ENCODE measurements around the gene LAMA3. TPM values are rescaled to one million over a fixed set of nuclear protein-coding genes. Genes with fewer than 3 reads are reported as not detected.
A peak's percentile ranks its signal among the peaks of the same experiment; 100 is the strongest.

Gene LAMA3
- total RNA-seq, 1 donor from 2014 or later: not detected

- no peaks in the 10 kb centered on the region for H3K36me3 Mint-ChIP-seq (ENCODE audit: low read depth)
- intact Hi-C loops (cut with micrococcal nuclease): loop anchor here (1.0 kb wide), 1 partner anchor 155 kb away; no protein-coding TSS in a partner anchor
- no peaks in the 10 kb centered on the region for H3K9me3 Mint-ChIP-seq
These were observed 274.4 kb downstream of the LAMA3 start for GRCh38 chr18:23963443-23964165.

GRCh38 chr18:23964282-23965238, 275.3 kb downstream of the LAMA3 start:
- H3K27me3 Mint-ChIP-seq: peaks cover 19% of the 10 kb centered on the region
- peak overlapping the region; percentile 66 for H3K27ac Mint-ChIP-seq
- intact Hi-C loops (cut with micrococcal nuclease): loop anchor here (1.0 kb wide), 1 partner anchor 154 kb away; no protein-coding TSS in a partner anchor
- H3K4me1 Mint-ChIP-seq: peaks cover 28% of the 10 kb centered on the region
- peak overlapping the region; percentile 25 for H3K4me3 Mint-ChIP-seq
- H3K9me3 Mint-ChIP-seq: no peaks in the 10 kb centered on the region
- H3K36me3 Mint-ChIP-seq (ENCODE audit: low read depth): no peaks in the 10 kb centered on the region
- peak; percentile 77 for DNase-seq

More at GRCh38 chr18:23963443-23964165, 274.4 kb downstream of the LAMA3 start:
- Mint-ChIP-seq H3K4me1 (peaks cover 30% of the 10 kb centered on the region), H3K4me3 (no peak overlapping the region), H3K27ac (no peak overlapping the region), H3K27me3 (peaks cover 23% of the 10 kb centered on the region)
- DNase-seq: no peak

- Mint-ChIP-seq H3K4me1 (peaks cover 41% of the 10 kb centered on the region), H3K4me3 (peak overlapping the region; percentile 9), H3K36me3 (ENCODE audit: low read depth) (no peaks in the 10 kb centered on the region), H3K27ac (peak overlapping the region; percentile 0), H3K9me3 (no peaks in the 10 kb centered on the region), H3K27me3 (peaks cover 12% of the 10 kb centered on the region)
- intact Hi-C loops (cut with micrococcal nuclease): no loop called here
- no peak for DNase-seq
These were observed 277.7 kb downstream of the LAMA3 start for GRCh38 chr18:23966909-23967308.

GRCh38 chr18:23967321-23968089, 278.3 kb downstream of the LAMA3 start:
- intact Hi-C loops (cut with micrococcal nuclease): no loop called here
- peak; percentile 67 for DNase-seq
- Mint-ChIP-seq H3K4me3 (no peak overlapping the region), H3K27me3 (peaks cover 12% of the 10 kb centered on the region), H3K9me3 (no peaks in the 10 kb centered on the region), H3K27ac (peak overlapping the region; percentile 34), H3K36me3 (ENCODE audit: low read depth) (no peaks in the 10 kb centered on the region), H3K4me1 (peaks cover 44% of the 10 kb centered on the region)

GRCh38 chr18:23968638-23969604, 279.7 kb downstream of the LAMA3 start:
- Mint-ChIP-seq H3K4me3 (no peak overlapping the region), H3K27ac (no peak overlapping the region), H3K27me3 (peaks cover 10% of the 10 kb centered on the region), H3K36me3 (ENCODE audit: low read depth) (no peaks in the 10 kb centered on the region), H3K4me1 (peaks cover 46% of the 10 kb centered on the region), H3K9me3 (no peaks in the 10 kb centered on the region)
- intact Hi-C loops (cut with micrococcal nuclease): no loop called here
- DNase-seq: no peak

GRCh38 chr18:23969664-23970063, 280.4 kb downstream of the LAMA3 start:
- H3K4me3 Mint-ChIP-seq: no peak overlapping the region
- H3K36me3 Mint-ChIP-seq (ENCODE audit: low read depth): no peaks in the 10 kb centered on the region
- H3K27me3 Mint-ChIP-seq: peaks cover 11% of the 10 kb centered on the region
- no peak for DNase-seq
- intact Hi-C loops (cut with micrococcal nuclease): loop anchor here (2.0 to 5.0 kb wide), 2 partner anchors 27 to 108 kb away; no protein-coding TSS in a partner anchor
- H3K9me3 Mint-ChIP-seq: no peaks in the 10 kb centered on the region
- H3K27ac Mint-ChIP-seq: no peak overlapping the region
- H3K4me1 Mint-ChIP-seq: peaks cover 41% of the 10 kb centered on the region

GRCh38 chr18:23970161-23971096, 281.2 kb downstream of the LAMA3 start:
- peak; percentile 77 for DNase-seq
- H3K27me3 Mint-ChIP-seq: peaks cover 13% of the 10 kb centered on the region
- intact Hi-C loops (cut with micrococcal nuclease): loop anchor here (2.0 to 5.0 kb wide), 2 partner anchors 28 to 107 kb away; no protein-coding TSS in a partner anchor
- peaks cover 4% of the 10 kb centered on the region for H3K9me3 Mint-ChIP-seq
- no peak overlapping the region for H3K4me3 Mint-ChIP-seq
- H3K27ac Mint-ChIP-seq: peak overlapping the region; percentile 52
- H3K36me3 Mint-ChIP-seq (ENCODE audit: low read depth): peaks cover 3% of the 10 kb centered on the region
- peaks cover 37% of the 10 kb centered on the region for H3K4me1 Mint-ChIP-seq

- Mint-ChIP-seq H3K9me3 (peaks cover 4% of the 10 kb centered on the region), H3K4me3 (no peak overlapping the region), H3K36me3 (ENCODE audit: low read depth) (peaks cover 3% of the 10 kb centered on the region), H3K27me3 (peaks cover 13% of the 10 kb centered on the region), H3K27ac (no peak overlapping the region), H3K4me1 (peaks cover 33% of the 10 kb centered on the region)
- intact Hi-C loops (cut with micrococcal nuclease): loop anchor here (2.0 to 5.0 kb wide), 2 partner anchors 28 to 106 kb away; no protein-coding TSS in a partner anchor
- DNase-seq: no peak
These were observed 281.8 kb downstream of the LAMA3 start for GRCh38 chr18:23971097-23971440.

GRCh38 chr18:23971666-23972230, 282.5 kb downstream of the LAMA3 start:
- intact Hi-C loops (cut with micrococcal nuclease): loop anchor here (2.0 to 5.0 kb wide), 3 partner anchors 29 to 106 kb away; partner anchors contain the start of gene TTC39C
- H3K4me1 Mint-ChIP-seq: peaks cover 32% of the 10 kb centered on the region
- no peak overlapping the region for H3K4me3 Mint-ChIP-seq
- peaks cover 9% of the 10 kb centered on the region for H3K9me3 Mint-ChIP-seq
- H3K36me3 Mint-ChIP-seq (ENCODE audit: low read depth): peaks cover 3% of the 10 kb centered on the region
- no peak overlapping the region for H3K27ac Mint-ChIP-seq
- no peak for DNase-seq
- H3K27me3 Mint-ChIP-seq: peaks cover 20% of the 10 kb centered on the region

- DNase-seq: peak; percentile 64
- peaks cover 14% of the 10 kb centered on the region for H3K9me3 Mint-ChIP-seq
- intact Hi-C loops (cut with micrococcal nuclease): loop anchor here (2.0 to 5.0 kb wide), 2 partner anchors 42 to 105 kb away; partner anchors contain the start of gene TTC39C
- peaks cover 24% of the 10 kb centered on the region for H3K27me3 Mint-ChIP-seq
- peaks cover 25% of the 10 kb centered on the region for H3K4me1 Mint-ChIP-seq
- H3K36me3 Mint-ChIP-seq (ENCODE audit: low read depth): peaks cover 6% of the 10 kb centered on the region
- no peak overlapping the region for H3K27ac Mint-ChIP-seq
- H3K4me3 Mint-ChIP-seq: no peak overlapping the region
These were observed 283.2 kb downstream of the LAMA3 start for GRCh38 chr18:23972453-23972852.

GRCh38 chr18:23977103-23977502, 287.9 kb downstream of the LAMA3 start:
- H3K27ac Mint-ChIP-seq: no peak overlapping the region
- H3K27me3 Mint-ChIP-seq: peaks cover 27% of the 10 kb centered on the region
- intact Hi-C loops (cut with micrococcal nuclease): no loop called here
- peaks cover 6% of the 10 kb centered on the region for H3K36me3 Mint-ChIP-seq (ENCODE audit: low read depth)
- peaks cover 13% of the 10 kb centered on the region for H3K4me1 Mint-ChIP-seq
- no peak for DNase-seq
- H3K4me3 Mint-ChIP-seq: no peak overlapping the region
- peaks cover 14% of the 10 kb centered on the region for H3K9me3 Mint-ChIP-seq

Measured in activated CD4-positive, alpha-beta T cell treated with anti-CD3 and anti-CD28 coated beads, Interleukin-2, amount 10 ng/mL, durations not matched to agents 24 days and 14 days (primary cell).